ENCODE data around the gene KLF4.

KLF4 gene

GRCh38 chr9:107489144-107489673 lies 360 bp downstream of the KLF4 start:
- Histone ChIP-seq H3K4me1 (peaks cover 0 to 43% (median 16%) of the 10 kb centered on the region in 4 donors), H3K36me3 (peaks cover 12 to 37% (median 22%) of the 10 kb centered on the region in 3 donors), H3K9me3 (no peaks in the 10 kb centered on the region), H3K27me3 (no peaks in the 10 kb centered on the region), H3K4me3 (peak overlapping the region; percentile 79), H3K27ac (peak overlapping the region; percentile 91 to 94)
- TF ChIP-seq CTCF (IDR thresholded peaks at IDR 0.05): no peak
- DNase-seq: no peak
- intact Hi-C loops (cut with DNase I; ENCODE audit: low total_unique reads): loop anchor here (5.0 to 10.0 kb wide), 2 partner anchors 204 to 243 kb away; partner anchors contain the start of gene RAD23B

GRCh38 chr9:107488375-107489143 lies 1.0 kb downstream of the KLF4 start:
- no peaks in the 10 kb centered on the region for H3K9me3 ChIP-seq
- intact Hi-C loops (cut with DNase I; ENCODE audit: low total_unique reads): loop anchor here (5.0 to 10.0 kb wide), 2 partner anchors 204 to 244 kb away; partner anchors contain the start of gene RAD23B
- H3K4me1 ChIP-seq: peaks cover 0 to 43% (median 16%) of the 10 kb centered on the region in 4 donors
- TF ChIP-seq CTCF (IDR thresholded peaks at IDR 0.05): no peak
- no peaks in the 10 kb centered on the region for H3K27me3 ChIP-seq
- peak overlapping the region; percentile 79 for H3K4me3 ChIP-seq
- peak; percentile 86 to 95 for DNase-seq
- peaks cover 12 to 37% (median 22%) of the 10 kb centered on the region in 3 donors for H3K36me3 ChIP-seq
- H3K27ac ChIP-seq: peak overlapping the region; percentile 91 to 94

GRCh38 chr9:107487521-107488374 lies 1.8 kb downstream of the KLF4 start:
- Histone ChIP-seq H3K27ac (peak overlapping the region; percentile 91 to 94), H3K27me3 (no peaks in the 10 kb centered on the region), H3K9me3 (no peaks in the 10 kb centered on the region), H3K4me3 (peak overlapping the region; percentile 79), H3K36me3 (peaks cover 12 to 37% (median 22%) of the 10 kb centered on the region in 3 donors), H3K4me1 (peaks cover 0 to 43% (median 16%) of the 10 kb centered on the region in 4 donors)
- DNase-seq: peak; percentile 54 to 88
- intact Hi-C loops (cut with DNase I; ENCODE audit: low total_unique reads): loop anchor here (1.0 to 10.0 kb wide), 4 partner anchors 150 to 991 kb away; partner anchors contain the start of gene RAD23B
- peak; percentile 44 to 54 for TF ChIP-seq CTCF (IDR thresholded peaks at IDR 0.05)

- DNase-seq: peak in 1 of 2 donors; percentile 79
- H3K36me3 ChIP-seq: peaks cover 12 to 37% (median 22%) of the 10 kb centered on the region in 3 donors
- H3K4me3 ChIP-seq: peak overlapping the region; percentile 79
- H3K4me1 ChIP-seq: peaks cover 0 to 43% (median 16%) of the 10 kb centered on the region in 4 donors
- intact Hi-C loops (cut with DNase I; ENCODE audit: low total_unique reads): loop anchor here (1.0 to 10.0 kb wide), 4 partner anchors 150 to 992 kb away; partner anchors contain the start of gene RAD23B
- peak overlapping the region; percentile 91 to 94 for H3K27ac ChIP-seq
- no peak for TF ChIP-seq CTCF (IDR thresholded peaks at IDR 0.05)
- H3K27me3 ChIP-seq: no peaks in the 10 kb centered on the region
- H3K9me3 ChIP-seq: no peaks in the 10 kb centered on the region
These were observed 2.7 kb downstream of the KLF4 start for GRCh38 chr9:107486674-107487520.

Data from tibial artery (tissue), 4 donors.